ENCODE measurements around the gene WDR31.

Gene WDR31

DNA sequence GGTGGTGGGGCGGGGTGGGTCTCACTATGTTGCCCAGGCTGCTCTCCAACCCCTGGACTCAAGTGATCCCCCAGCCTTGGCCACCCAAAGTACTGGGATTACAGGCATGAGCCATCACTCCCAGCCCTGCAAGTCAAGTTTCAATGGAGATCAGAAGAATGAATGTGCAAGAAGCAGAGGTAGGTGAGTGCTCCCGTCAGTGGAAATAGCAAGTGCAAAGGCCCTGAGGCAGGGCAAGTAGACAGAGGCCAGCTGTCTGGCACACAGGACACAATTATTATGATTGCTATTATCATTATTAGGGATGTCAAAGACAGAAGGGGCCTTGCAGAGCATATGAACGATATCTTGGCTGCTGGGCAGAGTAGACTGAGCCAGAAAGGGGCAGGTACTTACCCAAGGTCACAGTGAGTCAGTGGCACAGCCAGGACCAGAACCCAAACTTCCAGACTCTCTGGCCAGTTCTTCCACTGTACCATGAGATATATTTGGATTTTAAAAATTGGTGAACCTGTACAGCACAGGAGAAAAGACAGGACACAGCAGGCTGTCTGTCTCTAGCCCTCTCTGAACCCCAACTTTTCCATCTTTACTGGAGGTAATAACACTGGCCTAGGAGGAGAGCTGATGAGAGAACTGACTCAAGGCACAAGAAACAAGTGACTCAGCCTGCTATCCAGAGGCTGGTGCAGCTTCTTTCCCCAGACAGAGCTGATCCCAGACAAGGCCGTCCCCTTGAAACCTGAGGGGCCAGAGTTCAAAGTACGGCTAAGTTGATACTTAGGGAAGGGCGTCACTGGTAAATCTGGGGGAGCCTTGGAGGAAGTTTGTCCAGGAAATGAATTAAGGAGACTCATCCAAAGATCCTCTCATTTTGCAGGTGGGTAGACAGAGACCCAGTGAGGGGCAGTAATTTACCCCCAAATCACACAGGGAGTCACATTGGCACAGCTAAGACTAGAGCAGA is 35.3 kb upstream of the WDR31 start:
- H3K27ac ChIP-seq = no peak overlapping the region
- intact Hi-C loops (cut with DNase I; ENCODE audit: low total_unique reads) = loop anchor here (10.0 kb wide), 1 partner anchor 61 kb away; no protein-coding TSS in a partner anchor
- no peak for TF ChIP-seq CTCF (IDR thresholded peaks at IDR 0.05)
- H3K9me3 ChIP-seq = no peaks in the 10 kb centered on the region
- H3K36me3 ChIP-seq = peaks cover 17 to 19% (median 17%) of the 10 kb centered on the region in 3 donors
- peak overlapping the region; percentile 71 to 94 for H3K4me3 ChIP-seq
- peaks cover 0 to 20% (median 13%) of the 10 kb centered on the region in 4 donors for H3K4me1 ChIP-seq
- no peaks in the 10 kb centered on the region for H3K27me3 ChIP-seq
- DNase-seq = no peak

DNA sequence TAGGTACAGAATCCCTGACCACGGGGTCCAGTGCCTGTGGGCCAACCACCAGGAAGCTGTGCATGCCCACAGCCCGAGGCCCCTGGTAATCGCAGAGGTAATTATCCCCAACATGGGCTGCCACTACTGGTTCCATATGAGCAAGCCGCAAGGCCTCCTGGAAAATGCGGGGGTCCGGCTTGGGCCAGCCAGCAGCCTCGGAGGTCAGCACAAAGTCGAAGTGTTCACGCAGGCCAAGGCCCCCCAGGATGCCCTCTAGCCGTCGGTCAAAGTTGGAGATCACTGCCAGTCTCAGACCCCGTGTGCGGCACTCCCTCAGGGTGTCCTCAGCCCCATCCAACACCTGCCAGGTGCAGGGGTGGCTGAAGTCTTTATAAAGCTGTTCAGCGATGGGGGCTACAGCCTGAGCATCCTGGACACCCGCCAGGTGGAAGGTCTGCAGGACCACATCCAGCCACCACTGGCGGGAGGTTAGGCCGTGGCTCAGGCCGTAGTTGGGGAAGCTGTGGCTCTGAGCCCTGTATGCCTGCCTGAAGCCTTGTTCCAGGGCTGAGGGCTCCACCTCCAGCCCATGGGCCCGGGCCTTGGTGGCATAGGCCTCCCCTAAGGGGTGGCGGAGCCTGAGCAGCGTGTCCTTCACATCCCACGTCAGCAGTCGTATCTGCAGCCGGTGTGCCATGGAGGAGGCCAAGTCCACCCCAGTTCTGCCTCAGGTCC is 33.8 kb upstream of the WDR31 start:
- DNase-seq = no peak
- Histone ChIP-seq H3K27ac (no peak overlapping the region), H3K4me3 (no peak overlapping the region), H3K27me3 (no peaks in the 10 kb centered on the region), H3K9me3 (no peaks in the 10 kb centered on the region), H3K4me1 (peaks cover 0 to 20% (median 13%) of the 10 kb centered on the region in 4 donors), H3K36me3 (peaks cover 17 to 19% (median 17%) of the 10 kb centered on the region in 3 donors)
- TF ChIP-seq CTCF (IDR thresholded peaks at IDR 0.05) = no peak
- intact Hi-C loops (cut with DNase I; ENCODE audit: low total_unique reads) = loop anchor here (10.0 kb wide), 1 partner anchor 59 kb away; no protein-coding TSS in a partner anchor

GRCh38 chr9:113373256-113373655 is 33.2 kb upstream of the WDR31 start:
- Histone ChIP-seq H3K4me1 (peaks cover 0 to 20% (median 13%) of the 10 kb centered on the region in 4 donors), H3K27ac (no peak overlapping the region), H3K4me3 (no peak overlapping the region), H3K9me3 (no peaks in the 10 kb centered on the region), H3K36me3 (peaks cover 17 to 19% (median 17%) of the 10 kb centered on the region in 3 donors), H3K27me3 (no peaks in the 10 kb centered on the region)
- DNase-seq = no peak
- intact Hi-C loops (cut with DNase I; ENCODE audit: low total_unique reads) = loop anchor here (10.0 kb wide), 1 partner anchor 58 kb away; no protein-coding TSS in a partner anchor
- no peak for TF ChIP-seq CTCF (IDR thresholded peaks at IDR 0.05)

GRCh38 chr9:113372059-113372458 is 32.0 kb upstream of the WDR31 start:
- H3K27me3 ChIP-seq = no peaks in the 10 kb centered on the region
- H3K27ac ChIP-seq = no peak overlapping the region
- H3K4me3 ChIP-seq = no peak overlapping the region
- intact Hi-C loops (cut with DNase I; ENCODE audit: low total_unique reads) = loop anchor here (10.0 kb wide), 1 partner anchor 57 kb away; no protein-coding TSS in a partner anchor
- DNase-seq = no peak
- H3K9me3 ChIP-seq = no peaks in the 10 kb centered on the region
- no peak for TF ChIP-seq CTCF (IDR thresholded peaks at IDR 0.05)
- peaks cover 17 to 19% (median 17%) of the 10 kb centered on the region in 3 donors for H3K36me3 ChIP-seq
- peaks cover 0 to 15% (median 12%) of the 10 kb centered on the region in 4 donors for H3K4me1 ChIP-seq

- no peak for TF ChIP-seq CTCF (IDR thresholded peaks at IDR 0.05)
Measured at GRCh38 chr9:113370806-113371325, 30.8 kb upstream of the WDR31 start.

More at GRCh38 chr9:113370806-113371325, 30.8 kb upstream of the WDR31 start:
- Histone ChIP-seq H3K4me3 (no peak overlapping the region), H3K27me3 (no peaks in the 10 kb centered on the region), H3K36me3 (peaks cover 17 to 19% (median 17%) of the 10 kb centered on the region in 3 donors), H3K27ac (no peak overlapping the region), H3K4me1 (peaks cover 0 to 15% (median 7%) of the 10 kb centered on the region in 4 donors), H3K9me3 (no peaks in the 10 kb centered on the region)
- no peak for DNase-seq
- intact Hi-C loops (cut with DNase I; ENCODE audit: low total_unique reads) = loop anchor here (10.0 kb wide), 1 partner anchor 56 kb away; no protein-coding TSS in a partner anchor

Measured in tibial artery (tissue), 4 donors.